ENCODE results near the gene CELA3A.
"Not testable (repeated sequence)": the region's sequence is repeated elsewhere in the genome, so short reads cannot be mapped to it uniquely, and the experiment has no call there.

The CELA3A gene

DNA sequence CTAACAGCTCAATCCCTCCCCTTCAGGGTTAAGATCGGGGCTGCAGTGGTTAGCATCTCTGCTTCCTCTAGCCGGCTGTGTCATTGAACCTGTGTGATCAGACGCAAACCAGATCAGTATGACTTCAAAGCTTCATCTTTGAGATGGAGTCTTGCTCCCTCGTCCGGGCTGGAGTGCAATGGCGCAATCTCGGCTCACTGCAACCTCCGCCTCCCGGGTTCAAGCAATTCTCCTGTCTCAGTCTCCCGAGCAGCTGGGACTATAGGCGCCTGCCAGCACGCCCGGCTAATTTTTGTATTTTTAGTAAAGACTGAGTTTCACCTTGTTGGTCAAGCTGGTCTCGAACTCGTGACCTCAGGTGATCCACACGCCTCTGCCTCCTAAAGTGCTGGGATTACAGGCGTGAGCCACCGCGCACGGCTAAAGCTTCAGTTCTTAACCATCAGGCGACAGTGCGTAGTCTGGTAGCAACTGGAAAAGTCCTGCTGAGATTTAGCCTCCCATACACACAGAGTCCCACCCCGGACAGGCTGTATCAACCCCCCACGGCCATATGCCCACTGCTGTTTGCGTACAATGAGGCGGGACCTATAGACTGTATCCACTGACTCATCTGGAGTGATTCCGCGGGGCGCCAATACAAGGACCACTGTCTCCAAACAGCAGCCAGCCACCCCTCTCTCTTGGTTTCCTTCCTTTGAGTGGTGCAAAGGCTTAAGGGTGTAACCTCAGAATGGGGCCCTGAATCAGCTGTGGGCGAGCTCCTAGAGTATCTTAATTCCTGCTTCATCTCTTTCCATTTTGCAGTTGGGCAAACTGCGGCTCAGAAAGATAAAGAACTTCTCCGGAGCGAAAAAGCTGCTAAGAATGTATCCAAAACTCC is 23.3 kb downstream of the CELA3A start:
- TF ChIP-seq, protein P1, sequence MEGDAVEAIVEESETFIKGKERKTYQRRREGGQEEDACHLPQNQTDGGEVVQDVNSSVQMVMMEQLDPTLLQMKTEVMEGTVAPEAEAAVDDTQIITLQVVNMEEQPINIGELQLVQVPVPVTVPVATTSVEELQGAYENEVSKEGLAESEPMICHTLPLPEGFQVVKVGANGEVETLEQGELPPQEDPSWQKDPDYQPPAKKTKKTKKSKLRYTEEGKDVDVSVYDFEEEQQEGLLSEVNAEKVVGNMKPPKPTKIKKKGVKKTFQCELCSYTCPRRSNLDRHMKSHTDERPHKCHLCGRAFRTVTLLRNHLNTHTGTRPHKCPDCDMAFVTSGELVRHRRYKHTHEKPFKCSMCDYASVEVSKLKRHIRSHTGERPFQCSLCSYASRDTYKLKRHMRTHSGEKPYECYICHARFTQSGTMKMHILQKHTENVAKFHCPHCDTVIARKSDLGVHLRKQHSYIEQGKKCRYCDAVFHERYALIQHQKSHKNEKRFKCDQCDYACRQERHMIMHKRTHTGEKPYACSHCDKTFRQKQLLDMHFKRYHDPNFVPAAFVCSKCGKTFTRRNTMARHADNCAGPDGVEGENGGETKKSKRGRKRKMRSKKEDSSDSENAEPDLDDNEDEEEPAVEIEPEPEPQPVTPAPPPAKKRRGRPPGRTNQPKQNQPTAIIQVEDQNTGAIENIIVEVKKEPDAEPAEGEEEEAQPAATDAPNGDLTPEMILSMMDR (IDR thresholded peaks at IDR 0.05; ENCODE audit: low read depth, low read length), result no peak
- peak overlapping the region; percentile 82 for H3K4me3 ChIP-seq (ENCODE audit: low read depth, low read length)
- peak; percentile 85 for DNase-seq (ENCODE audit: low read depth, low spot score)
- in situ Hi-C loops (cut with HindIII; ENCODE audit: low sequenced_read_pairs), result no loop called here

DNA sequence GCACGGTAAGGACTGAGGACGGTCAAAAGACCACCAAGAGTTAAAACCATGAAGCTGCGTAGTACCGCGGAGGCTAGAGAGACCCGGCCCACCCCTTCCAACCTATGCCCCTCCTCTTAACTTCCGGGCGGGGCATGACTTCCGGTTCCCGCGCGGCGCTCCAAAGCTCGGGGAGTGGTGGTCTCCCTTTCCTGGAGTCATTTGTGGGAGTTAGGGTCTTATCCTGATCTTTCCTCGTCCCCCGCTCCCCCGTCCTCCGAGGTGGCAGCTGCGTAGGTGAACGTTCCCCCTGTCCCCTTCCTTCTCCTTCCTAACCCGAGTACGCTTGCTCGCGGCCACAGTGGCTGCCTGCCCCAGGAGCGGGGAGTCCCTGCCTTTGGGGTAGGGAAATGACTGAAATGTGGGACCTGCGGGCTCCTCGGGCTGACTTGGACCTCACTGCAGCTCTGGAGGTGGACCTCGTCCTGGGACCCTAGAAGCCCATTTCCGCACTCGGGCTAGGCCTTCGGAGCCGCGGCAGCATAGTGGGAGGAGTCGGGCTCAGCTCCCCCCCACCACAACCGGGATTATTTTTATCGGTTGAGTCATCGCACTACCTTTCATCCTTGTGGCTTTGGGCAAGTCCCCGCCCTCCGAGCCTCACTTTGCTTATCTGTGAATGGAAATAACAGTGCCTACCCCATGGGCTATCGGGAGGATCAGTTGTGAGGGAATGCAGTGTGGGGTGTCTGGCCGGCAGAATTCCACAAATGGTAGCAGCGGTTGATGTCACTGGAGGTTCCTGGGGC is 24.1 kb downstream of the CELA3A start:
- peak overlapping the region; percentile 82 for H3K4me3 ChIP-seq (ENCODE audit: low read depth, low read length)
- in situ Hi-C loops (cut with HindIII; ENCODE audit: low sequenced_read_pairs), result no loop called here
- DNase-seq (ENCODE audit: low read depth, low spot score), result peak; percentile 93
- TF ChIP-seq, protein P1 (IDR thresholded peaks at IDR 0.05; ENCODE audit: low read depth, low read length), result no peak

DNA sequence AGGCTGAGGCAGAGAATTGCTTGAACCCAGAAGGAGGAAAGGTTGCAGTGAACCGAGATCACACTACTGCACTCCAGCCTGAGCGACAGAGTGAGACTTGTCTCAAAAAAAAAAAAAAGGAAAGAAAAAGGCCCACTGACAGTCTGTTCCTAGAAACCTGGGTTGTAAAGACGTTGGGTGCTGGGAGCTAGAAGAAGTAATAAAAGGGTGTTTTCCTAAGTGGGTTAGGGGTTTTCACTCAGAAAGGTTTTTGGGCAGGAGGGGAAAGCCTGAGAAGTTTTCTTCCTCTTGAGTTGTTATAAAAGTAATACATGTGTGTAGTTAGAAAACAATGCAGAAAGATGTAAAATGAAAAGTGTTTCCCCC is 25.4 kb downstream of the CELA3A start:
- in situ Hi-C loops (cut with HindIII; ENCODE audit: low sequenced_read_pairs), result no loop called here
- TF ChIP-seq, protein P1 (IDR thresholded peaks at IDR 0.05; ENCODE audit: low read depth, low read length), result no peak

DNA sequence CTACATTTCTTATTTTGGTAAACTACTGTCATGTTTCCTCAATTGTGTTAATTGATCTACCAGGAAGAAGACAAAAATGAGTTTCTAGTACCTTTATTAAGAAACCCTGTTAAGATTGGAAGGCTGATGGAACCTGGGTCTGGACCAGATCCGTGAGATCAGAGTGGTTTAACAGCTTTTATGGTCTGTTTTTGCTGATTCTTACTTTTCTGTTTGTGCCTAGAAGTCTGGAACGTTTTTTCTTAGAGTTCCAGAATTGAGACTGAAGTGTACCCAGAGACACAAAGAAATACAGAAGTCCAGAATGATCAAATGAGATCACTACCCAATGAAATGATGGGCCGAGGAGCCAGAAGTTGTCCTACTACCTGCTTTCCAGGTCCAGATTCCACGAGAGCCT is 28.6 kb downstream of the CELA3A start:
- no peak overlapping the region for H3K4me3 ChIP-seq (ENCODE audit: low read depth, low read length)
- in situ Hi-C loops (cut with HindIII; ENCODE audit: low sequenced_read_pairs), result no loop called here
- DNase-seq (ENCODE audit: low read depth, low spot score), result no peak
- TF ChIP-seq, protein P1 (IDR thresholded peaks at IDR 0.05; ENCODE audit: low read depth, low read length), result no peak

More for the DNA sequence above, 25.4 kb downstream of the CELA3A start:
- DNase-seq (ENCODE audit: low read depth, low spot score), result no peak
- H3K4me3 ChIP-seq (ENCODE audit: low read depth, low read length), result no peak overlapping the region

DNA sequence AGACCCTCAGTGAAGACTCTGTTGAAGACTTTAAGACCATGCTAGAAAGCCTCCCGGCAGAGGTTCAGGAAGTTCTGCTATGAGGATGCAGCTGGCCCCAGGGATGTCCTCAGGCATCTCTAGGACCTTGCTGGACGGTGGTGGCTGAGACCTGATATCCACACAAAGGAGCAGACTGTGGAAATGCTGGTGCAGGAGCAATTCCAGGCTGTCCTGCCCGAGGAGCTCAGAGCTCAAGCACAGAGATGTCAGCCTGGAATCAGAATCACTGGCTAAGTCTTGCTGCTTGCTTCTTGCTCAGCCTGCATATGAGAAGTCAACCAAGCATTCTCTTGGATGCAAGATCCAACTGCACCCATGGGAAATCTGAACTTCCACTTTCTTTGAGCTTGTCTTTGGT is 29.0 kb downstream of the CELA3A start:
- no peak for DNase-seq (ENCODE audit: low read depth, low spot score)
- in situ Hi-C loops (cut with HindIII; ENCODE audit: low sequenced_read_pairs), result no loop called here
- TF ChIP-seq, protein P1 (IDR thresholded peaks at IDR 0.05; ENCODE audit: low read depth, low read length), result no peak
- no peak overlapping the region for H3K4me3 ChIP-seq (ENCODE audit: low read depth, low read length)

DNA sequence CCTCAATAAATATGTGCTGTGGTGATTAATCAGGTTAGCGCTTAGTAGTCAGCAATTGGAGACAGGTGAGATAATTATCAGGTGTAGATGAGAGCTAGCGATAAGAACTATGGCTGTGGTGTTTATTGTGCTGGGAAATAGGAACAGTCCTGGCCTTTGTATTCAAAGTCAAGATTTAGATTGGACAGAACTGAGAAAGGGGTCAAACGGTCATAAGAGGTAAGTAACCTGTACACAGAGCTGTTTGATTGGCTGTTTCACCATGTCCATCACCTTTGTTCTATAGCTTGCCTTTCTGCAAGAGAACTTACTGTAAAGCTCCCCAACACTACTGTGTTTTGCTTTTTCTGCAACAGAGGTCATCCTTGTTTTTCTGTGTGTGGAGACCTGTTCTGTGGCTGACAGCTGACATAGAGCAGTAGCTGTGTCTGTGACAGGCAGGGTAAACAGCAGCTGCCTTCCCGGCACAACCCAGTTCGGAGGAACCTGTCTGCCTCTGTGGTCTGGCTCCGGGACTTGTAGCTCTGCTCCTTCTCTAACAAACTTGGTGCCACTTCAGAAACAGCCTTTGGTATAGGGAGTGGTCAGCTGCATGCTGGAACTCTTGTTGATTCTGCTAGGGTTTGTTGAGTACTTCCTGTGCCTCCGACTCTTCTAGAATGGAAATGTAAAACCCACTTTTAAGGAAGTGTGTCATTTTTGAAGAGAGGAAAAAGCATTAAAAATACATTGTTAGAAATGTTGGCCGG is 29.9 kb downstream of the CELA3A start:
- DNase-seq (ENCODE audit: low read depth, low spot score), result no peak
- H3K4me3 ChIP-seq (ENCODE audit: low read depth, low read length), result no peak overlapping the region
- TF ChIP-seq, protein P1 (IDR thresholded peaks at IDR 0.05; ENCODE audit: low read depth, low read length), result no peak
- in situ Hi-C loops (cut with HindIII; ENCODE audit: low sequenced_read_pairs), result no loop called here

DNA sequence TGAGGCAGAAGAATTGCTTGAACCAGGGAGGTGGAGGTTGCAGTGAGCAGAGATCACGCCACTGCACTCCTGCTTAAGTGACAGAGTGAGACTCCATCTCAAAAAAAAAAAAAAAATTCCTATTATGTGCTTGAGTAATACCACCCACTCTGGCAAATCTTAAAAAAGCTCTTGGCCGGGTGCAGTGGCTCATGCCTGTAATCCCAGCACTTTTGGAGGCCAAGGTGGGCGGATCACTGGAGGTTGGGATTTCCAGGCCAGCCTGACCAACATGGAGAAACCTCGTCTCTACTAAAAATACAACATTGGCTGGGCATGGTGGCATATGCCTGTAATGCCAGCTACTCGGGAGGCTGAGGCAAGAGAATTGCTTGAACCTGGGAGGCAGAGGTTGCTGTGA is 33.4 kb downstream of the CELA3A start:
- H3K4me3 ChIP-seq (ENCODE audit: low read depth, low read length); DNase-seq (ENCODE audit: low read depth, low spot score); in situ Hi-C loops (cut with HindIII; ENCODE audit: low sequenced_read_pairs): not testable (repeated sequence)
